ENCODE data around the gene MEF2D. TPM values are rescaled to one million over a fixed set of nuclear protein-coding genes. Genes with fewer than 3 reads are reported as not detected.

MEF2D gene
- total and polyA plus RNA-seq, 2 donors (not counting 1 experiment from before 2014, with no cell fraction given): 65.6 to 128 TPM

DNA sequence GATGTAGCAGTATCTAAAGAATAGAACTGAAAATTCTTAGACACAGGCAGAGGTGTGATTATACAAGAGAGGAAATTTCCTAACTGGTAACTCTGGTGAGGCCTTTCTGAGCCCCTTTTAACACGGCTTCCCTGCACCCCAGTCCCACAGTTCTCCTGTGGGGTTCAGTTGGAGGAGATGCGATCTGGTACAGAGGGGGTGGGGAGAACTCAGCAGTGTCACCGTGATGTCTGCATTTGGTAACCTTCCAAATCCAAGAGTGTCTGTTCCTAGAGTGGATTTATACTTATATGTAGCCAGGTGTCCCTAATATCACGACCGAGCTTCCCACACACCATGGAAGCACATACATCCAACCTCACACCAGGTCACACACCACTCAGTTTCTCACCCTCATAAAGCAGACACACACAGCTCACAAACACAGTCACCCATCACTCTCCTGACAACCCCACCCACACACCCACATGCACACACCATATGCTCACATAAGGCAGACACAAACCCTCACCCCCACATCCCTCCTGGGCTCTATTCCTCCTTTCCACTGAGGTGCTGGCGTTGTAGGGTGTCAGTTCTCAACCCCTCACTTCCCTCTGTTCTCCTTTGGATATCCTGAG is 83.1 kb downstream of the MEF2D start:
- no peak overlapping the region for H3K27ac Mint-ChIP-seq
- Histone ChIP-seq H3K9ac (ENCODE audit: low read length) (no peak overlapping the region), H3K79me2 (ENCODE audit: control insufficient read depth, insufficient read depth, low read length) (no peaks in the 10 kb centered on the region), H3K27me3 (replicated peaks in 1 of 4; ENCODE audit: control extremely low read depth in 1 of 4, control insufficient read depth in 3 of 4, insufficient read depth in 4 of 4, low read length in 3 of 4) (peaks cover 0 to 80% (median 42%) of the 10 kb centered on the region in 4 experiments), H3K4me1 (ENCODE audit: control insufficient read depth in 2 of 2, insufficient read depth in 2 of 2, low read length in 2 of 2) (peaks cover 27 to 29% of the 10 kb centered on the region in 2 donors), H3K4me3 (ENCODE audit: control extremely low read depth in 1 of 5, extremely low read depth in 1 of 5, insufficient read depth in 1 of 5, low read depth in 2 of 5, low read length in 4 of 5) (no peak overlapping the region), H3K27ac (ENCODE audit: low read length in 2 of 2) (no peak overlapping the region), H3K4me2 (replicated peaks; ENCODE audit: low read depth, low read length, poor library complexity, severe bottlenecking) (no peak overlapping the region), H4K20me1 (ENCODE audit: control insufficient read depth, insufficient read depth, low read length, poor library complexity, severe bottlenecking) (no peaks in the 10 kb centered on the region), H3K9me3 (ENCODE audit: control extremely low read depth in 1 of 3, control insufficient read depth in 2 of 3, insufficient read depth in 1 of 3, low read length in 2 of 3) (peaks cover 0 to 14% (median 0%) of the 10 kb centered on the region in 3 donors), H3K36me3 (replicated peaks in 1 of 2; ENCODE audit: control extremely low read depth in 1 of 2, control insufficient read depth in 1 of 2, extremely low read depth in 1 of 2, insufficient read depth in 2 of 2, low read length in 1 of 2) (no peaks in the 10 kb centered on the region), H2AFZ (ENCODE audit: insufficient read depth, low read depth, low read length, poor library complexity, severe bottlenecking) (no peak overlapping the region)
- intact Hi-C loops (cut with micrococcal nuclease): no loop called here
- no peak overlapping the region for H3K4me3 Mint-ChIP-seq
- CTCF ChIA-PET: interaction anchor here (0.9 to 1.6 kb wide), 2 partner anchors 28 to 32 kb away, joined by 5 to 6 read pairs; no protein-coding TSS in a partner anchor
- no peak for TF ChIP-seq EZH2 (IDR thresholded peaks at IDR 0.05; ENCODE audit: borderline replicate concordance, insufficient read depth, low read depth, low read length, poor library complexity, severe bottlenecking)
- TF ChIP-seq, protein P1, sequence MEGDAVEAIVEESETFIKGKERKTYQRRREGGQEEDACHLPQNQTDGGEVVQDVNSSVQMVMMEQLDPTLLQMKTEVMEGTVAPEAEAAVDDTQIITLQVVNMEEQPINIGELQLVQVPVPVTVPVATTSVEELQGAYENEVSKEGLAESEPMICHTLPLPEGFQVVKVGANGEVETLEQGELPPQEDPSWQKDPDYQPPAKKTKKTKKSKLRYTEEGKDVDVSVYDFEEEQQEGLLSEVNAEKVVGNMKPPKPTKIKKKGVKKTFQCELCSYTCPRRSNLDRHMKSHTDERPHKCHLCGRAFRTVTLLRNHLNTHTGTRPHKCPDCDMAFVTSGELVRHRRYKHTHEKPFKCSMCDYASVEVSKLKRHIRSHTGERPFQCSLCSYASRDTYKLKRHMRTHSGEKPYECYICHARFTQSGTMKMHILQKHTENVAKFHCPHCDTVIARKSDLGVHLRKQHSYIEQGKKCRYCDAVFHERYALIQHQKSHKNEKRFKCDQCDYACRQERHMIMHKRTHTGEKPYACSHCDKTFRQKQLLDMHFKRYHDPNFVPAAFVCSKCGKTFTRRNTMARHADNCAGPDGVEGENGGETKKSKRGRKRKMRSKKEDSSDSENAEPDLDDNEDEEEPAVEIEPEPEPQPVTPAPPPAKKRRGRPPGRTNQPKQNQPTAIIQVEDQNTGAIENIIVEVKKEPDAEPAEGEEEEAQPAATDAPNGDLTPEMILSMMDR (IDR thresholded peaks at IDR 0.05): no peak
- POLR2A ChIA-PET: no interaction called here
- H3K9me3 Mint-ChIP-seq (ENCODE audit: insufficient read depth): no peaks in the 10 kb centered on the region
- 94% methylated on average over 2 of the region's 6 CpGs for WGBS (ENCODE audit: insufficient coverage)
- ATAC-seq (ENCODE audit: low read depth) (no peak), DNase-seq (no peak)
- peaks cover 27% of the 10 kb centered on the region for H3K4me1 Mint-ChIP-seq
- peaks cover 71% of the 10 kb centered on the region for H3K27me3 Mint-ChIP-seq

DNA sequence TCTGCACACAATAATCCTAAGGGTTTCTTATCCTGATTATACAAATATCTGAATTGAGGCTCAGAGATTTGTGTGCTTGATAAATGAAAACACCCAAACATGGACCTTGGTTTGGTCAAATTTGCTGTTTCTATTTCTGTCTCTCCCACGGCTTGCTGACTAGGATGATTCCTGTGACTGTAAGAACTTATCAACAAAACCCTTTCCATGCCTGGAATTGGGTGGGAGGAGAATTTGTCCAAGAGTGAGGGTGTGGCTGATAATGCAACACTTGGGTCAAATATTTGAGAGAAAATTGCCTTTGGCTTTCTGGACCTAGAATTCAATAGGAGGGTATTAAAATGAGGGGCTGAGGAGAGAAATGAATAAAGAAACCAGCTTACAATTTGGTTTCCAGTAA is 83.6 kb downstream of the MEF2D start:
- Mint-ChIP-seq H3K4me1 (peaks cover 26% of the 10 kb centered on the region), H3K9me3 (ENCODE audit: insufficient read depth) (no peaks in the 10 kb centered on the region), H3K27me3 (peaks cover 69% of the 10 kb centered on the region), H3K27ac (no peak overlapping the region), H3K4me3 (no peak overlapping the region)
- Histone ChIP-seq H3K4me3 (ENCODE audit: control extremely low read depth in 1 of 5, extremely low read depth in 1 of 5, insufficient read depth in 1 of 5, low read depth in 2 of 5, low read length in 4 of 5) (no peak overlapping the region), H3K79me2 (ENCODE audit: control insufficient read depth, insufficient read depth, low read length) (no peaks in the 10 kb centered on the region), H3K36me3 (replicated peaks in 1 of 2; ENCODE audit: control extremely low read depth in 1 of 2, control insufficient read depth in 1 of 2, extremely low read depth in 1 of 2, insufficient read depth in 2 of 2, low read length in 1 of 2) (no peaks in the 10 kb centered on the region), H3K27me3 (replicated peaks in 1 of 4; ENCODE audit: control extremely low read depth in 1 of 4, control insufficient read depth in 3 of 4, insufficient read depth in 4 of 4, low read length in 3 of 4) (peaks cover 0 to 75% (median 38%) of the 10 kb centered on the region in 4 experiments), H3K9ac (ENCODE audit: low read length) (no peak overlapping the region), H3K4me1 (ENCODE audit: control insufficient read depth in 2 of 2, insufficient read depth in 2 of 2, low read length in 2 of 2) (peaks cover 25% of the 10 kb centered on the region in 2 donors), H2AFZ (ENCODE audit: insufficient read depth, low read depth, low read length, poor library complexity, severe bottlenecking) (no peak overlapping the region), H4K20me1 (ENCODE audit: control insufficient read depth, insufficient read depth, low read length, poor library complexity, severe bottlenecking) (no peaks in the 10 kb centered on the region), H3K9me3 (ENCODE audit: control extremely low read depth in 1 of 3, control insufficient read depth in 2 of 3, insufficient read depth in 1 of 3, low read length in 2 of 3) (peaks cover 0 to 11% (median 0%) of the 10 kb centered on the region in 3 donors), H3K27ac (ENCODE audit: low read length in 2 of 2) (no peak overlapping the region), H3K4me2 (replicated peaks; ENCODE audit: low read depth, low read length, poor library complexity, severe bottlenecking) (no peak overlapping the region)
- ATAC-seq (ENCODE audit: low read depth) (no peak), DNase-seq (no peak)
- ChIA-PET CTCF (interaction anchor here (0.9 to 1.6 kb wide), 3 partner anchors 29 to 31 kb away, joined by 5 to 6 read pairs (median 5); no protein-coding TSS in a partner anchor), POLR2A (no interaction called here)
- intact Hi-C loops (cut with micrococcal nuclease): no loop called here
- no CpG with 5 or more reads among the region's 1 CpG for WGBS (ENCODE audit: insufficient coverage)
- TF ChIP-seq, protein P1 (IDR thresholded peaks at IDR 0.05): no peak
- no peak for TF ChIP-seq EZH2 (IDR thresholded peaks at IDR 0.05; ENCODE audit: borderline replicate concordance, insufficient read depth, low read depth, low read length, poor library complexity, severe bottlenecking)
